Transverse colon (tissue), 4 donors: ENCODE data around the gene CCDC178. TPM values are rescaled to one million over a fixed set of nuclear protein-coding genes. Genes with fewer than 3 reads are reported as not detected.

Experiments used
- DNase-seq: peaks from one replicate; pipeline ENCODE4 v3.0.0-alpha.2; 2019
- H3K27ac ChIP-seq, 4 donors: fragments of 200-600 bp; sonication (generic); 2 replicates each; pipeline ENCODE4 v1.5.1; 2016 to 2018; ENCODE audit warnings: inconsistent platforms in 4 of 4
- H3K27me3 ChIP-seq: fragments of 200-600 bp; sonication (generic); 2 replicates; pipeline ENCODE4 v1.5.1; 2017; ENCODE audit warnings: inconsistent platforms
- H3K36me3 ChIP-seq, 4 donors: fragments of 200-600 bp; sonication (generic); 2 replicates each; pipeline ENCODE4 v1.5.1; 2017 to 2019; ENCODE audit warnings: inconsistent platforms in 4 of 4
- H3K4me1 ChIP-seq, 4 donors: fragments of 200-600 bp; sonication (generic); 2 replicates each; pipeline ENCODE4 v1.5.1; 2017 to 2020; ENCODE audit warnings: inconsistent platforms in 4 of 4
- H3K4me3 ChIP-seq, 4 donors: fragments of 200-600 bp; sonication (generic); 1 replicate in 1 of 4; 2 replicates in 3 of 4; pipeline versions ENCODE4 v1.5.1 to v1.6.1; 2017 to 2019; ENCODE audit warnings: inconsistent platforms in 4 of 4
- H3K9me3 ChIP-seq, 2 donors: fragments of 200-600 bp; sonication (generic); 2 replicates each; pipeline ENCODE4 v1.5.1; 2017 to 2019; ENCODE audit warnings: inconsistent platforms in 2 of 2
- CTCF ChIP-seq, 5 experiments: fragments of 200-600 bp in 3 of 5; fragments of 450-650 bp in 2 of 5; sonication (generic) in 3 of 5; IDR thresholded peaks; 1 replicate in 2 of 5; 2 replicates in 3 of 5; pipeline ENCODE4 v1.5.1; 2016 to 2017; ENCODE audit warnings: antibody characterized with exemption in 5 of 5, inconsistent platforms in 3 of 5, mild to moderate bottlenecking in 2 of 5, moderate library complexity in 1 of 5
- EP300 ChIP-seq: sonication (generic); formaldehyde crosslinking; IDR thresholded peaks from one replicate; pipeline ENCODE4 v1.6.1; 2017; ENCODE audit warnings: antibody characterized with exemption, low read depth
- POLR2A ChIP-seq: fragments of 450-650 bp; IDR thresholded peaks from one replicate; pipeline ENCODE4 v1.6.1; 2016; ENCODE audit warnings: antibody characterized with exemption, mild to moderate bottlenecking, moderate library complexity
- POLR2AphosphoS5 ChIP-seq, 3 donors: sonication (generic); formaldehyde crosslinking; IDR thresholded peaks; one replicate each; pipeline ENCODE4 v1.6.1; 2016; ENCODE audit warnings: antibody characterized with exemption in 3 of 3
- WGBS, 2 donors: methylation state at CpG; one replicate each; pipeline ENCODE4 v1.1.5; 2018; ENCODE audit warnings: low coverage in 1 of 2; 5-methylcytosine and 5-hydroxymethylcytosine counted together
- in situ Hi-C, 4 donors: fragments of 200-750 bp; cut with MboI; loops; one replicate each; pipeline versions ENCODE4 v1.15.0 to v1.15.1; 2017; ENCODE audit warnings: low sequenced_read_pairs in 3 of 4, low pct_ligation_motif_present in 1 of 4, low pct_unique_long_range_greater_than_20kb in 1 of 4
- intact Hi-C: fragments of 100-400 bp; cut with DNase I; formaldehyde crosslinking; loops from one replicate; pipeline ENCODE4 v1.15.1; 2023; ENCODE audit warnings: low total_unique reads
- total RNA-seq, 4 donors: library from RNA; depleted of rRNA; stranded (reverse); fragments of >200 nt; gene quantifications; one replicate each; pipeline ENCODE4 v1.1.0, GENCODE V29; 2016

CCDC178 gene
- total RNA-seq, 4 donors from 2014 or later = 131 TPM; not detected in 3

GRCh38 chr18:32891130-32891529 is 549.4 kb downstream of the CCDC178 start:
- in situ Hi-C loops = no loop called here
- no peak overlapping the region for H3K27ac ChIP-seq

GRCh38 chr18:32889615-32890593 is 550.6 kb downstream of the CCDC178 start:
- Histone ChIP-seq H3K4me3 (no peak overlapping the region), H3K4me1 (no peaks in the 10 kb centered on the region), H3K36me3 (no peaks in the 10 kb centered on the region), H3K27ac (no peak overlapping the region), H3K9me3 (no peaks in the 10 kb centered on the region), H3K27me3 (no peaks in the 10 kb centered on the region)
- DNase-seq = no peak
- WGBS, 2 donors = 77 to 95% methylated on average over 3 to 8 of the region's 8 CpGs
- intact Hi-C loops = no loop called here
- in situ Hi-C loops = no loop called here
- TF ChIP-seq EP300 (no peak), POLR2AphosphoS5 (IDR thresholded peaks at IDR 0.05) (no peak), POLR2A (no peak), CTCF (IDR thresholded peaks at IDR 0.05) (no peak)

More at GRCh38 chr18:32891130-32891529, 549.4 kb downstream of the CCDC178 start:
- intact Hi-C loops = no loop called here
- no peak for TF ChIP-seq POLR2AphosphoS5 (IDR thresholded peaks at IDR 0.05)
- no peak for TF ChIP-seq POLR2A
- no peak for TF ChIP-seq EP300
- no peak for TF ChIP-seq CTCF (IDR thresholded peaks at IDR 0.05)
- DNase-seq = no peak
- 79 to 92% methylated on average over 2 of the region's 2 CpGs for WGBS, 2 donors
- no peaks in the 10 kb centered on the region for H3K27me3 ChIP-seq
- H3K36me3 ChIP-seq = no peaks in the 10 kb centered on the region
- H3K4me1 ChIP-seq = no peaks in the 10 kb centered on the region
- H3K9me3 ChIP-seq = no peaks in the 10 kb centered on the region
- no peak overlapping the region for H3K4me3 ChIP-seq

DNA sequence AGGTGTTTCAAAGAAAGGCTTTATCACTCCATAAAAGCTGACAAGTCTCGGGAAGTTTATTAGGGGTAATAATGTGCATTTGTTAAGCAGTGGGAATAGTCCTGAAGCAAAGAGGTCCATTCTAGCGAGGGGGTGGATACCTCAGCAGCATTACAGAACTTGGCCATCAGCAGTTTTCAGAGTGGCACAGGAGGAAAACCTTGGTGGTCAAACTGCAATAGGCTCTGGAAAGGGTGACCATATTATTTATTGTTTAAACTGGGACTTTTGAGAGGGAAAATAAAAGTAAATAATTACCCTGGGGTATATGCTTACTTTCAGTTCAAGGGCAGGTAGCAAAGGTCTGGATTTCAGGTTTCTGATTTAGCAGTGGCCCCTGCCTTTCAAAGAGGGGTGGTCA is 552.2 kb downstream of the CCDC178 start:
- WGBS, 2 donors = 29 to 33% methylated on average over 2 of the region's 2 CpGs
- Histone ChIP-seq H3K27me3 (no peaks in the 10 kb centered on the region), H3K36me3 (no peaks in the 10 kb centered on the region), H3K4me1 (no peaks in the 10 kb centered on the region), H3K4me3 (no peak overlapping the region), H3K27ac (no peak overlapping the region), H3K9me3 (no peaks in the 10 kb centered on the region)
- intact Hi-C loops (no loop called here), in situ Hi-C loops (no loop called here)
- no peak for DNase-seq
- no peak for TF ChIP-seq POLR2A
- no peak for TF ChIP-seq CTCF (IDR thresholded peaks at IDR 0.05)
- TF ChIP-seq EP300 = no peak
- TF ChIP-seq POLR2AphosphoS5 (IDR thresholded peaks at IDR 0.05) = no peak

Other genes starting within 250 kb of the CCDC178 start
- gene ASXL3, start 137.5 kb upstream of the CCDC178 start, total RNA-seq = 1 to 10 TPM in 2 of 4 donors, under 1 TPM in 2; 0.75 to 3.0 (median 1.7) TPM